ENCODE data around the gene VEGFA. TPM values are rescaled to one million over a fixed set of nuclear protein-coding genes. Genes with fewer than 3 reads are reported as not detected.

VEGFA gene
- polyA plus RNA-seq, 1 experiment = 189 TPM

GRCh38 chr6:43776799-43777776 lies 7.1 kb downstream of the VEGFA start:
- TF ChIP-seq CTCF (IDR thresholded peaks at IDR 0.05; ENCODE audit: low read depth, low read length) = no peak
- no peak overlapping the region for H3K4me3 ChIP-seq (ENCODE audit: low read depth, low read length)
- no peaks in the 10 kb centered on the region for H3K9me3 ChIP-seq (ENCODE audit: control insufficient read depth, insufficient read depth, low read length)
- no peaks in the 10 kb centered on the region for H3K27me3 ChIP-seq (ENCODE audit: control insufficient read depth, insufficient read depth, low read length)
- POLR2A ChIA-PET = no interaction called here
- DNase-seq (ENCODE audit: low read depth, low spot score) = no peak
- CTCF ChIA-PET = interaction anchor here (1.1 to 1.3 kb wide), 4 partner anchors 110 to 302 kb away, joined by 3 to 6 read pairs (median 4); no protein-coding TSS in a partner anchor
- no peak overlapping the region for H3K27ac ChIP-seq (ENCODE audit: low read depth, low read length)

- Histone ChIP-seq H3K4me3 (ENCODE audit: low read depth, low read length) (no peak overlapping the region), H3K27me3 (ENCODE audit: control insufficient read depth, insufficient read depth, low read length) (no peaks in the 10 kb centered on the region), H3K27ac (ENCODE audit: low read depth, low read length) (no peak overlapping the region), H3K9me3 (ENCODE audit: control insufficient read depth, insufficient read depth, low read length) (no peaks in the 10 kb centered on the region)
- ChIA-PET POLR2A (no interaction called here), CTCF (interaction anchor here (1.2 kb wide), 1 partner anchor 8 kb away, joined by 3 read pairs; the partner anchor contains the start of gene VEGFA)
- TF ChIP-seq CTCF (IDR thresholded peaks at IDR 0.05; ENCODE audit: low read depth, low read length) = no peak
- no peak for DNase-seq (ENCODE audit: low read depth, low spot score)
Measured at GRCh38 chr6:43778131-43778855, 8.3 kb downstream of the VEGFA start.

- ChIA-PET CTCF (interaction anchor here (0.7 to 1.2 kb wide), 2 partner anchors 9 to 10 kb away, joined by 3 read pairs; partner anchors contain the start of gene VEGFA), POLR2A (no interaction called here)
- TF ChIP-seq CTCF (IDR thresholded peaks at IDR 0.05; ENCODE audit: low read depth, low read length) = no peak
- no peaks in the 10 kb centered on the region for H3K27me3 ChIP-seq (ENCODE audit: control insufficient read depth, insufficient read depth, low read length)
- H3K27ac ChIP-seq (ENCODE audit: low read depth, low read length) = peak overlapping the region; percentile 11
- H3K9me3 ChIP-seq (ENCODE audit: control insufficient read depth, insufficient read depth, low read length) = no peaks in the 10 kb centered on the region
- H3K4me3 ChIP-seq (ENCODE audit: low read depth, low read length) = no peak overlapping the region
- no peak for DNase-seq (ENCODE audit: low read depth, low spot score)
Measured at GRCh38 chr6:43778976-43779851, 9.2 kb downstream of the VEGFA start.

GRCh38 chr6:43779852-43780236 lies 9.8 kb downstream of the VEGFA start:
- no peak overlapping the region for H3K4me3 ChIP-seq (ENCODE audit: low read depth, low read length)
- POLR2A ChIA-PET = no interaction called here
- no peaks in the 10 kb centered on the region for H3K27me3 ChIP-seq (ENCODE audit: control insufficient read depth, insufficient read depth, low read length)
- no peak for TF ChIP-seq CTCF (IDR thresholded peaks at IDR 0.05; ENCODE audit: low read depth, low read length)
- H3K9me3 ChIP-seq (ENCODE audit: control insufficient read depth, insufficient read depth, low read length) = no peaks in the 10 kb centered on the region
- CTCF ChIA-PET = interaction anchor here (0.7 kb wide), 1 partner anchor 11 kb away, joined by 3 read pairs; no protein-coding TSS in a partner anchor
- no peak for DNase-seq (ENCODE audit: low read depth, low spot score)
- H3K27ac ChIP-seq (ENCODE audit: low read depth, low read length) = no peak overlapping the region

Measured in AG04450 (cell line).